ENCODE results near the gene KLHL2. TPM values are rescaled to one million over a fixed set of nuclear protein-coding genes. Genes with fewer than 3 reads are reported as not detected.
"Not testable (repeated sequence)": the region's sequence is repeated elsewhere in the genome, so short reads cannot be mapped to it uniquely, and the experiment has no call there.

KLHL2 gene
- total RNA-seq, 1 experiment from 2014 or later = 12.5 TPM

- not testable (repeated sequence) for H3K27me3 ChIP-seq; DNase-seq; H3K9me3 ChIP-seq (replicated peaks); H3K27ac ChIP-seq; H3K4me1 ChIP-seq; H3K4me3 ChIP-seq; H3K36me3 ChIP-seq
Observed at GRCh38 chr4:165238041-165238640, 30.8 kb downstream of the KLHL2 start.

- not testable (repeated sequence) for H3K36me3 ChIP-seq; H3K4me1 ChIP-seq; H3K4me3 ChIP-seq; H3K27ac ChIP-seq; DNase-seq; H3K9me3 ChIP-seq (replicated peaks); H3K27me3 ChIP-seq
Observed at GRCh38 chr4:165240761-165241160, 33.4 kb downstream of the KLHL2 start.

GRCh38 chr4:165244148-165244547, 36.8 kb downstream of the KLHL2 start:
- not testable (repeated sequence) for H3K36me3 ChIP-seq; DNase-seq; H3K4me1 ChIP-seq; H3K4me3 ChIP-seq; H3K27me3 ChIP-seq; H3K27ac ChIP-seq; H3K9me3 ChIP-seq (replicated peaks)

DNA sequence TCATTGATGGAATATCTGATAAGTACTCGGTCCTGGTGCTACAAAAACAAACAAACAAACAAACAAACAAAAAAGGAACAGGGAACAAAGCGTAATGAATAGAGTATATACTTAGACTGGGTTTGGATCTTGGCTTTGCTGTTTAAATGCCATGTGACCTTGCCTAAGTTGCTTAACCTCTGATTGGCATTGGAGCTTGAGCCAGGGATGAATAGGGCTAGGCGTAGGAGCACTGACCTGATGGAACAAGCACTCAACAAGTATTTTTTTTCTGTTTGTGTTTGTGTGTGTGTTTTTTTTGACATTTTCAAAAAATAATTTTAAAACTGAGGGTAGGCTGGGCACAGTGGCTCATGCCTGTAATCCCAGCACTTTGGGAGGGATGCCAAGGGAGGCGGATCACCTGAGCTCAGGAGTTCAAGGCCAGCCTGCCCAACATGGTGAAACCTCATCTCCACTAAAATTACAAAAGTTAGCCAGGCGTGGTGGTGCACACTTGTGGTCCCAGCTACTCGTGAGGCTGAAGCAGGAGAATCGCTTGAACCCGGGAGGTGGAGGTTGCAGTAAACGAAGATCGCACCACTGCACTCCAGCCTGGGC, 37.3 kb downstream of the KLHL2 start:
- not testable (repeated sequence) for H3K27me3 ChIP-seq; H3K4me3 ChIP-seq; H3K36me3 ChIP-seq; DNase-seq; H3K4me1 ChIP-seq; H3K9me3 ChIP-seq (replicated peaks); H3K27ac ChIP-seq

- no peaks in the 10 kb centered on the region for H3K4me1 ChIP-seq
- no peak overlapping the region for H3K4me3 ChIP-seq
- H3K27ac ChIP-seq = no peak overlapping the region
- DNase-seq = no peak
- no peaks in the 10 kb centered on the region for H3K9me3 ChIP-seq (replicated peaks)
- H3K36me3 ChIP-seq = no peaks in the 10 kb centered on the region
- H3K27me3 ChIP-seq = no peaks in the 10 kb centered on the region
Observed at GRCh38 chr4:165248102-165248501, 40.7 kb downstream of the KLHL2 start.

GRCh38 chr4:165248904-165249303, 41.5 kb downstream of the KLHL2 start:
- not testable (repeated sequence) for H3K9me3 ChIP-seq (replicated peaks); H3K4me3 ChIP-seq; H3K36me3 ChIP-seq; H3K4me1 ChIP-seq; H3K27ac ChIP-seq; DNase-seq; H3K27me3 ChIP-seq

DNA sequence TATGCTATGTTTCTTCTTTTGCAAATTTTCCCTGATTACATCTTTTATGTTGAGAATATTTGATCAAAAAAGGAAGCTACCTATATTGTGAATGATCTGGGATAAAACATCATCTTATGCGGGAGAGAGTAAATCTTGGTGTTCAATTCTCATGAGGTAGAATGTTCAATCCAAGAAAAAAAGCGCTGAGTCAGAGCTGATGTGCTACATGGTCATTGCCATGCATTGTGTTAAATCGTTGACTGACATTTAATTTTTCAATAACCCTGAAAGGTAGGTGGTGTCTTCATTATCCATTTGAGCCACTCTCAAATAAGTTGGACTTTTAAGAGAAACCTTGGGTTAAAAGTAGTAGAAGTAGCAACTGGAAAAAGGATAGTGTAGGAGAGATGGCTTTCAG, 47.4 kb downstream of the KLHL2 start:
- H3K4me1 ChIP-seq; H3K9me3 ChIP-seq (replicated peaks); H3K27me3 ChIP-seq; H3K4me3 ChIP-seq; H3K27ac ChIP-seq; DNase-seq; H3K36me3 ChIP-seq: not testable (repeated sequence)

- DNase-seq; H3K27me3 ChIP-seq; H3K36me3 ChIP-seq; H3K4me1 ChIP-seq; H3K9me3 ChIP-seq (replicated peaks); H3K4me3 ChIP-seq; H3K27ac ChIP-seq: not testable (repeated sequence)
Observed at GRCh38 chr4:165255439-165255838, 48.1 kb downstream of the KLHL2 start.

- not testable (repeated sequence) for H3K27me3 ChIP-seq; H3K4me1 ChIP-seq; H3K36me3 ChIP-seq; DNase-seq; H3K27ac ChIP-seq; H3K4me3 ChIP-seq; H3K9me3 ChIP-seq (replicated peaks)
Observed at GRCh38 chr4:165256074-165256659, 48.8 kb downstream of the KLHL2 start.

GRCh38 chr4:165259776-165260175, 52.4 kb downstream of the KLHL2 start:
- not testable (repeated sequence) for H3K36me3 ChIP-seq; H3K9me3 ChIP-seq (replicated peaks); H3K4me1 ChIP-seq; H3K27ac ChIP-seq; H3K27me3 ChIP-seq; H3K4me3 ChIP-seq
- DNase-seq = peak in 1 of 2 experiments; percentile 7

DNA sequence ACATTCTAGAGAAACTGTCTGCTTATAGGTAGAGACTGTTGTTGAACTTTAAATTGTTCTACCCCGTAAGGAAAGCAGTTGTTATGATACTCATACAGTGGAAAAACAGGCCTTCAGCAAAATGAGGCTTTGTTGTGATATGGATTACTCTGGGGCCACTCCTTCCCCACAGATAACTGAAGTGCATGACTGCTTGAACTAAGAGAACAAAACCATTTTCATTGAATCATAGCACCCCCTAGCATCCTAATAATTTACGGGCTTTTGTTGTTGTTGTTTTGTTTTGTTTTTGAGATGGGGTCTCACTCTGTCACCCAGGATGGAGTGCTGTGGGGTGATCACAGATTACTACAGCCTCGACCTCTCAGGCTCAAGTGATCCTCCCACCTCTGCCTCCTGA, 54.9 kb downstream of the KLHL2 start:
- H3K36me3 ChIP-seq; H3K27me3 ChIP-seq; DNase-seq; H3K9me3 ChIP-seq (replicated peaks); H3K4me1 ChIP-seq; H3K27ac ChIP-seq; H3K4me3 ChIP-seq: not testable (repeated sequence)

DNA sequence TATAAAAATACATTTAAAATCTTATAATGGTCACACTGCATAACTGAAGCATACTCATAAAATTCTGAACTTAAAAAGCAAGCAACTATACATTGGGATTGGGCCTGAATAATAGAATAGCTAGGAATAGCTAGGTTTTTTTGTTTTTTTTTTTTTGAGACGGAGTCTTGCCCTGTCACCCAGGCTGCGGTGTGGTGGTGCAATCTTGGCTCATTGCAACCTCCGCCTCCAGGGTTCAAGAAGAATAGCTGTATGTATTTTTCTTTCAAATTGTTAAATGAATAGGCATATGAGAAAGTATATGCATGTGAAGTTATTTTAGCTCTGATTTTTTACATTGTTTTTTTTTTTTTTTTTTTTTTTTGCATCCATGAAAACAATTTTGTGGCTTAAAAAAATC, 56.1 kb downstream of the KLHL2 start:
- not testable (repeated sequence) for H3K4me1 ChIP-seq; H3K36me3 ChIP-seq; DNase-seq; H3K4me3 ChIP-seq; H3K27ac ChIP-seq; H3K27me3 ChIP-seq; H3K9me3 ChIP-seq (replicated peaks)

DNA sequence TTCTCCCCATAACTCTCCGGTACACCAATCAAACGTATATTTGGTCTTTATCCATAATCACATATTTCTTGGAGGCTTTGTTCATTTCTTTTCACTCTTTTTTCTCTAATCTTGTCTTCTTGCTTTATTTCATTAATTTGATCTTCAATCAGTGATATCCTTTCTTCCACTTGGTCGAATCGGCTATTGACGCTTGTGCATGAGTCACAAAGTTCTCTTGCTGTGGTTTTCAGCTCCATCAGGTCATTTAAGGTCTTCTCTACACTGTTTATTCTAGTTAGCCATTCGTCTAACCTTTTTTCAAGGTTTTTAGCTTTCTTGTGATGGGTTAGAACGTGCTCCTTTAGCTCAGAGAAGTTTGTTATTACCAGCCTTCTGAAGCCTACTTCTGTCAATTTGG, 62.6 kb downstream of the KLHL2 start:
- not testable (repeated sequence) for DNase-seq; H3K27me3 ChIP-seq; H3K36me3 ChIP-seq; H3K4me1 ChIP-seq; H3K27ac ChIP-seq; H3K9me3 ChIP-seq (replicated peaks); H3K4me3 ChIP-seq

DNA sequence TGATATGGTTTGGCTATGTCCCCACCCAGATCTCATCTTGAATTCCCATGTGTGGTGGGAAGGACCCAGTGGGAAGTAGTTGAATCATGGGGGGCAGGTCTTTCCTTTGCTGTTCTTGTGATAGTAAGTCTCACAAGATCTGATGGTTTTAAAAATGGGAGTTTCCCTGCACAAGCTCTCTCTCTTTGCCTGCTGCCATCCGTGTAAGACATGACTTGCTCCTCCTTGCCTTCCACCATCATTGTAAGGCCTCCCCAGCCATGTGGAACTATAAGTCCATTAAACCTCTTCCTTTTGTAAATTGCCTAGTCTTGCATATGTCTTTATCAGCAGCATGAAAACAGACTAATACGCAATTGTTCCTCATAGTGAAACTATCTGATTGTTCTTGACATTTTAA, 66.1 kb downstream of the KLHL2 start:
- not testable (repeated sequence) for H3K4me3 ChIP-seq; H3K27ac ChIP-seq; H3K9me3 ChIP-seq (replicated peaks); H3K27me3 ChIP-seq; H3K4me1 ChIP-seq; DNase-seq; H3K36me3 ChIP-seq

DNA sequence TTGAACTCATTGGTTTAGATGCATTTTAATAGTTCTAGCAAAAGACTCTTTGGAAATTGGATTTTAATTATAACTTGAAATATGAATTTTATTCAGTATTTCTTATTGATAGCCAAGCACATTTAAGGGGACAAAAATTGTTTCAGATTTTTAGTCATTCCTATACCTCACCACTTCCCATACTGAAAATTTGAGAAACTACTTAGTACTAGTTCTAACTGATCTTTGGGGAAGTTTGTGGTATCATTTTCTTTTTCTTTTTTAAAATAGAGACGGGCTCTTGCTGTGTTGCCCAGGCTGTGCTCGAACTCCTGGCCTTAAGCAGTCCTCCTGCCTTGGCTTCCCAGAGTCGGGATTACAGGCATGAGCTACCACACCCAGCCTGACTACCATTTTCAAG, 68.0 kb downstream of the KLHL2 start:
- not testable (repeated sequence) for H3K36me3 ChIP-seq; H3K4me3 ChIP-seq; H3K27ac ChIP-seq; H3K27me3 ChIP-seq; DNase-seq; H3K9me3 ChIP-seq (replicated peaks); H3K4me1 ChIP-seq

GRCh38 chr4:165279531-165279930, 72.2 kb downstream of the KLHL2 start:
- H3K36me3 ChIP-seq; H3K27me3 ChIP-seq; H3K4me1 ChIP-seq; H3K27ac ChIP-seq; H3K4me3 ChIP-seq; DNase-seq; H3K9me3 ChIP-seq (replicated peaks): not testable (repeated sequence)

Data from SJCRH30 (cell line).